Measurements from ENCODE around the gene CBX4. TPM values are rescaled to one million over a fixed set of nuclear protein-coding genes. Genes with fewer than 3 reads are reported as not detected.
A peak's percentile ranks its signal among the peaks of the same experiment; 100 is the strongest.

The CBX4 gene
- total RNA-seq, 1 donor from 2014 or later = 19.2 TPM

DNA sequence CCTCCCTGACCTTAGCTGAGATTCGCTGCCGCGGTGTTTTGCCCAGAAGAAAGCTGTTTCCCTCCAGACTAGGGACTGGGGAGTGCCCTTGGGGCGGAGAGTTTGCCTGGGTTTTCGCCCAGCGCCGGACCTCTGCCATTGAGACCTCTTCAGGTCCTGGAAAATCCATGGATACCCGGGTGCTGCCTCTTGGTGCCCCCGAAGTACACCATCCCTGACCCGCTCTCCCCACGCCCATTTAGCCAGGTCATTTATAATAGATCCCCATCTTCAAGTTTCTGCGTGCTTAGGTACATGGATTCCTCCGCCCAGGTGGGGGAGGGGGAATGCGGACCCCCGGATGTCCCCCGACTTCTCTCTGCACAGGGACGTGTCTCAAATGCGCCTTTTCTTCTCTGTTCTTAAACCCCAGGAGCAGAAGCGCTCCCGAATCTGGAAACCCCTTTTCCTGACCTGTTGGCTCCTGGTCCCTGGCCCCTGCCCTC, 27.3 kb downstream of the CBX4 start:
- no peak for DNase-seq

DNA sequence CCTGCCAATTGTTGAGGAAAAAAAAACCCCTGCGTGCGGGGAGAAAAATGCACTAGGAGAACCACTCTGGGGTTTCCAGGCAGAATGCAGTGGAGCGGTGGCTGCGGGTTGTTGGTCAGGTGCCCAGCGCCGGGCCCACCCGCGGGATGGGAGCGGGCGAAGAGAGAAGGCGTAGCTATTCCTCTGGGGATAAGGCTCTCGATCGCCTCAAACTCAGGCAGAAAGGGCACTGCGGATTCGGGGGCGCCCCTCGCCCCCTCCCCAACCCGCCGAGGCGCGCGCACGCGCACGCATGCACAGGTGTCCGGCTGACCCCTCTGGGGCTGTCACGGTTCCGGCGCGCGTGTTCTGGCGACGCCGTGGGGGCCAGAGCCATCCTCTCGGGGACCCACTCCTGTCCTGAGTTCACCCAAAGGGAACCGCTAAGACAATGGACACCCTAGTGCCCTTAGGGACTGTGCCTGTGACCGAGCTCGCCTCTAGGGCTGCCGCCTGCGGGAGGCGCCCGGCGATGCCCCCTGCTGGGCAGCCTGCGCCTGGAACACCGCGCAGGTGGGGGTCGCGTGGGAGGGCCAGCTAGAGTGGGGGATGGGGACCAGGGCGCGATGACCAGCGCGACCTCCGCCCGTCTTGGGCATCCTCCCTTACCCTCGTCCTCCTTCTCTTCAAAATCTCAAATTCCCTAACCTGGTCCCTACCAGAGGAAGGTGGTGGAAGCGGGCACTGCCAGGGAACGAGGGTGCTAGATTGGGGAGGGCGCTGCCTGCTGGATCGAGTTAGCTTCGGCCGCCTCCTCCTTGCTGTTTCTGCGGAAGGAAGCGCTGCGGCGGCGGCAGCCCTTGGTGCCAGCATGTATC, 28.0 kb downstream of the CBX4 start:
- DNase-seq = no peak

DNA sequence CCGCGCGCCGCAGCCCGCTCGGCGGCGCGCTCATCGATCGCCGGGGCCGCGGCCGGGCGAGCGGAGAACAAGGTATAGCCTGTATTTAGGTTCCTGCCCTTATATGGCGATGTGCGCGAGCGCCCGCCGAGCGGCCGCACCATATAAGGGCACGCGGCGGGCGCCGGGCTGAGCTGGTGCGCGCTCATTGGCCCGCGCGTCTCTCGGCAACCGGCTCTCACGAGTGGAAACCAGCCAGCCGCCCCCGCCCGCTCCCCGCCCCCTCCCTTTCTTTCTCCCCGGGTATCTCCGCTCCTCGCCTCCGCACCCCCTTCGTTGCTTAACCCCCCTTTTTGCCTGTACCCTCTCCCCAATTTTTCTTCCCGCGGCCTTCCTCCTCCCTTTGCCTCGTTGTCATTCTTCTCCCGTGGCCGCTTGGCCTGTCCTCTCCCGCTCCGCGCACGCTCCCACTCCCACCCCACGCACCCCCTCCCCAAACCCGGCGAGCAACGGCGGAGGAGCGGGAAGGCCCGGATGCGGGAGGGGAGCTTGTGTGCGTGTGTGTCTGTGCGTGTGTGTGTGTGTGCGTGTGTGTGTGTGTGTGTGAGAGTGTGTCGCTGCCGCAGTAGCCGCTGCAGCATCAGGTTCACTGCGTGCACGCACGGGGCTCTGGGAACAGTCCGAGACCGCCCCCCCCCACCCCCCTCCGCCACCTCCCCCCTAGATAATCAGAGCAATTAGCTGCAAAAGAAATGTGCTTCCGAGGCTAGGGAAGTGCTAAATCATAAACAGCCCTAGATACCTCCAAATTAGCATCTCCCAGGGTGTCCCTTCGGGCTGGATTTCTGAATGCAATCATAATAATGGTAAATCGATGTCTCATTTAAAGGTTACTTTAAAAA, 28.9 kb downstream of the CBX4 start:
- DNase-seq = peak; percentile 41

DNA sequence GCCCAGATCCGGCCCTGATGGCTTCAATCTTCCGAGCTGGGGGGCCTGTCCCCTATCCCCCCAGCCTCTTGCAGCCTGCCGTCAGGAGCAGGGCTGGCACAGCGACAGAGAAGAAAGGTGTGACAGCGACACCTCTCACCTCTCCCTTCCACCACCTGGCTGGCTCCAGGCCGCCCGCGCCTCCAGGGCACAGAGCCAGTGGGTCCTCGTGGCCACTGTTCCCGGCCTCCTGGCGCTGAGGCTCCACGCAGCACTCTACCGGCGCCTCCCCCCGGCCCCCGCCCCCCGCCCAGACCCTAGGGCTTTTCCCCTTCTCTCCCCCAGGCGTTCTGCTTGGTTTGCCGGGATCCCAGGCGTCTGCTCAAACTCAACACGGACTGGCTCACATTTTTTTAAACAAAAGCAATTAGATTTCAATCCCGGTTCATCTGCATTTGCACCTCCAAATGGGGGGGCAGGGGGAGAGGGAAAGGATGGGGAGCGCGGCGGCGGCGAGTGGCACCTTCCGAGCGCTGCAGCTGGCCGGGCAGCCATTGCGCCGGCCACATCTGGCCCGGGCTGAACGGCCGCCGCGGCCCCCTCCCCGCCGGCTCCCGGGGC, 29.6 kb downstream of the CBX4 start:
- DNase-seq = no peak

DNA sequence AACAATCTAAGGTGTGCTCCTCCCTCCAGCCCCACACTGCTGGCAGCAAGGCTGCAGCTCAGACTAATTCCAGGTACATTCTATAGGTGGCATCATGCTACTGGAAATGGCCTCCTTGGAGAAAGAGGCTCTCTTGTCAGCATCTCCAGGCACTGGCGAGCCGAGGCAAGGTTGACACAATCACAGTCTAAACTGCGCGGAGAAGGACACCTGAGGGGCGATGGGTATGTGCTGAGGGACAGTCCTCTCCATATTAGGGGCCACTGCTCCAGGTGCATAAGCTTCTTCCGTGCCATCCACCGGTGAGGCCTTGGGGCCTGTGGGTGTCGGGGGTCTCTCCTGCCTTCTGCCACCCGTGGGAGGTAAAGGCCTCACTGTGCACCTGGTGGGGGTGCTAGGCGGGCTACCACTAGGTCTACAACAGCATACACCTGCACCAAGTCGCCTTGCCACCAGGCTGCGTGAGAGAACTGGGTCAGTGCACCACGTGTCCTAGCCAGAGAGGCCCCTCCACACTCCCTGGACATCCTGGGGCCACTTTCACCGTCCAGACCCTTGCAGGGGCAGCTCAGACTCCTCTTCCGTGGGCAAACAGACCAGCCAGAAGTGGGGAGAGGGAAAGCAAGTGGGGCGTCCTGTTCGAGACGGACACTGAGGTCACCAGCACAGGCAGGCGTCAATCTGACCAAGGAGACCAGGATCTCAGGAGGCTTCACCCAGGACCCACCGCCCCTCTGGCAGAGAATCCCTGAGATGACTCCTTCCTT, 30.3 kb downstream of the CBX4 start:
- DNase-seq = no peak

DNA sequence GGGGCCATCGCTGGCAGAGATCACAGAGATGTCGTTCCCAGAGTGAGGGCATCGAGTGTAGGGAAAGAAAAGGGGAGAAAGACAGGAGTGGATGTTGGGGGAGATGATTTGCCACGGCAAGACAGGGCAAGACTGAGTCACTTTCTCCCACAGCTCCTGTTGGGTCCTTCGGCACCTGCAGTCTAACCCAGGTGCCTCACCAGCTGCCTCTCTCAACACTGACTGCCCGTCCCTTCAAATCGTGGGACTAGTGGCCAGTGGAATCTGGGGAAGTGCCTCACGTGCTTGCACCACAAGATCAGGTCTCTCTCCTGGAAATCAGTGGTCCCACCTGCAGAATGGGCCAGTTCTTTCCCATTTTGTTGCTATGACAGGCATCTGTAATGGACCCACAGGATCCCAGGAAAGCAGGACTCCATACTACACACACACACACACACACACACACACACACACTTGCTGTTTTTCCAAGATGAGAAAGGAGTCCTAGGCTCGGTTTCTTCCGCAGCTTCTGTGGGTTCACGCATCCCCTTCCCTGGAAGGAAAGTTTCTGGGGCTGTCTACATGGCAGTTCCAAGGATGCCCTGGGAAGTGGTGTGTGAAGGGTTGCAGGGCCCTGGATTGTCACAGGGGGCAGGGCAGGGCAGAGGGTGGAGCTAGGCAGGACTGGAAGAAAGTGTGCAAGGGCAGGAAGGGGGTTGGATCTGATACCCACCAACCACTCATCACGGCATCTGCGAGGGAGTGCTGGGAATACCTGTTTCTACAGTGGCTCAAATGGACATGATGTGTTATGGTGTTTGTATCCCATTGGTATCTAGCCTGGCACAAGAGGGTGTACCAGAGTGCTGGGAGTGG, 32.1 kb downstream of the CBX4 start:
- no peak for DNase-seq

DNA sequence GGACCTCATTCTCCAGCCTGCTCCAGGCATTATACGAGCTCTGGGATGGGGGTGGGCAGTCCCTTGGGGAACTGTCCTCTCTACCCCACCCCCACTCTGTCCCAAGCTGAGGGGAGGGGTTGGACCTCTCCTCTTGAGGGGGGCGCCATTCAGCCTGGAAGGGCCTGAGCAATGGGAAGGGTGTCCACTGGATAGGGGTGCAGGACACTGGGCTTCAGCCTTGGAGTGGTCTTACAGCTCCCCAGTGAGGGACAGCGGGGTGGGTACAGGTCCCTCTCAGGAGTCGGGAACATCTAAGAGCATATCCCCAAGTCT, 32.8 kb downstream of the CBX4 start:
- DNase-seq = no peak

DNA sequence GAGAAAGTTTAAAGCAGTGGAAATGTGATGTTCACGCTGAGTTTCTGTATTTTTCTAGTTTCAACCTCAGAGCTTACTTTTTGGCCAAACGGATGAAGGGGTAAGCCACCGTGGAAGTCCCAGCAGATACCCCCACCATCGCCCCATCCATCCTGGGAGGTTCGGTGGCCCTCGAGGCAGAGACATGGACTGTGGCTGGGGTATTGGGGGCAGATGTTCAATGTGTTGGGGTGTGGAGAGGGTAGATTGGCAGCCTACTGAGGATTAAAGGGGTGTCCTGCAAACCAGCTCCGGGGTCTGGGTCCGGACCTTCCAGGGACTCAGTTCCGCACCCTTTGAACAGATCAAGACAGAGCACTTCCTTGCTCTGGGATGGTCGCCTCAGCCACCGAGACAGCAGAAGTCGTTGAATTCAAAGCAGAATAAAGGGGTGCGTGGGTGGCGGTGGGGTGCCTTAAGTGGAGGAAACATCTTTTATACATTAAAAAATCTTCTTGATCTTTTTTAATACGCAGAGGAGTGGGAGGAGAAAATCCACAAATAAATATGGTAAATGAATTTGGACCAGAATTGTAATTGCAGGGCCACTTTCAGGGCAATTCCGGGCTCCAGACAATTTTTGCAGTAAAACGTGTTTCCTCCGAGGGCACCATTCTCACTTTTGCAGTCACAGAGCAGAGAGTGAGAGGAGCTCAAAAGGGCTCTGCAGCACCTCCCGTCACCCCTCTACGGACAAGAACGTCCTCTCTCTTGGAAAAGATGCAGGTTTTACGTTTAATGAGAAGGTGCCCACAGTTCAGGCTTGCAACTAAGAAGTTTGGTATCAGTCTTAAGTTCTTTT, 34.2 kb downstream of the CBX4 start:
- no peak for DNase-seq

DNA sequence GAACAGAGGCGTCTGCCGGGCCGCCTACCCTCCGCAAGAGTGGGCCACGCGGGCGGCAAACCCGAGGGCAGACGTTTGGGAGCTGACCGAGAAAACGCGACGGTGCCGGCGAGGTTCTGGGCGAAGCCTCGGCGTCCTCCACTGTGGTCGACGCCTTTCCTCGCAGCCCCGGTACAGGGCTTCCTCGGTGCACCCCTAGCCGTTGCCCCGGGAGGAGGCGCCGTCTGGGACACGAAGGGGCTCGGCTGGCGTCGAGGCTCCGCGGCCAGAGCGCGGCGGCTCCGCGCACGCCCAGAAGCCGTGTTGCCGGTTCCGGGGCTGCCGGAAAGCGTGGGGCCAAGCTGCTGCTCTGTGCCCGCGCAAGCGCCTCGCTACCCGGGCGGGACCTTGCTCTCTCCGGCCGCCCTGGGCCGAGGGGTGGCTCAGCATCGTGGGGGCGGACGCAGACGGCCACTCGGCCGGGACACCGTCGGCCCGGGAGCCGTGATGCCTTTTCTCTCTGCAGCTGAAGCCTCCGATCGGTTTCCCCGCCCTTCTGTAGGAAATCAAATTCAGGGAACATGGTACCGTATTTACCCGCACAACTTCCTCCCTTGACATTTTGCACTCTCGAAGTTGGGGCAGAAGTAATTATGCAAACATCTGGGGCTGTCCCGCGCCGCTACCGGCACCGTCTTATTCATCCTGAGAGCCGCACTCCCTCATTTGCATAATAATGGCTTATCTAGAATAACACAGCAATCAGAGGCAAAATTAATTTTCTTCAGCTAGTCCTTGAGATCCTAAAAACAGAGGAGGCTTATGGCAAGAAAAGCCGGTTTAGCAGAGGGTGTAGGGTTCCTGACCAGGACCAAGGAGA, 35.0 kb downstream of the CBX4 start:
- DNase-seq = no peak

DNA sequence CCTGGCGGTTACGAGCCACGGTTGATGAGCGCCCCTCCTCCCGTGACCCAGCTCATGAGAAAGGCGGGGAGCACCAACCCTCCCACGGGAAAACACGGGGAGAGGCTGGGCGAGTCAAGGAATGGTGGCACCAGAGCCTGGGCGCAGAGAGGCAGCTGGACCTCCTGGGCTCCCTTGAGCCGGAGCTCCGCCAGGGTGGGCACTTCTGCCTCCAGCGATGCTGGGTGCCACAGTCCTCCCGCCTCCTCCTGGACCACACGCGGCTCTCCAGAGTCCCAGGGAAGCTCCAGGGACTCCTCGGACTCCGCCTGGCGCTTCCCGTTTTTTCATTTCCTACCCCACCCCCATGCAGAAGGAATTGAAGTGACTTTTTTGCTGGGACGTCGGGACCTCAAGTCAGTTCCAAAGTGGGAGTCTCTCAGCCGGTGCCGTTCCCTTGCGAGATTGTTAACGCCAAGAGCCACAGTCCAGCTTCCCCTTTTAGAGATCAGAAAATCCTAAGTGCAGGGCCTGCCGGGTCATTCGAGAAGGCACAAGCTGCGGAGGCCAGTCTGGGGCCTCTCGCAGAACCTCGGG, 35.7 kb downstream of the CBX4 start:
- DNase-seq = no peak

DNA sequence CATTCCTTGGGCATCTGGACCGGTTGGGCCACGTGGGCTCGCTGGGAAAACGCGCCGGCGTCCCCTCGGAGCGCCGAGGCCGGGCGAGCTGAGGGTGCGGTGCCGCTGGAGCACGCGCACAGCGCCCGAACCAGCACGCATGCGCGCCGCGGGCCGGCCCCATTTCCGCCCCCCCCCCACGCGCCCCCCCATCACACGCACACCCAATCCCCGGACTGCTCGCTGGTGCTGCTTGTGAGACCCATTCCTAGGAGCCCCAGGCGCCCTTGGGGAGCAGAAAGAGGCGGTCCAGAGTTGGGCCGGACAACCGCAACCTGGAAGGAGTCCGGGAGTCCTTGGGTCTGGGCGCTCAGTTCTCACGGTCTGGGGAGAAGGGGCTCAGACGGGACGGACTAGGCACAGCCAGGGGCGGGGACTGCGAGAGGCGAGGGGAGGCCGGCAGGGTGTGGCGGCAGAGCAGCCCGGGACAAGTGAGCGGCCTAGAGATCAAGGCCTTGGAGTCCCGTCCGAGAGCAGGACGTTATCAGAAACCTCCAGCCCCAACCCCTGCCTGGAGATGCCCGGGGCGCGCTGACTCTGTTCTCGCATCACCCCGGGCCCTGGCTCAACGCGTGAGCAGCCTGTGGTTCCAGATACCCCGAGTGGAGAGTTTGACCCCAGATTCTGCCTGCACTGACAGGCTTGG, 36.4 kb downstream of the CBX4 start:
- no peak for DNase-seq

DNA sequence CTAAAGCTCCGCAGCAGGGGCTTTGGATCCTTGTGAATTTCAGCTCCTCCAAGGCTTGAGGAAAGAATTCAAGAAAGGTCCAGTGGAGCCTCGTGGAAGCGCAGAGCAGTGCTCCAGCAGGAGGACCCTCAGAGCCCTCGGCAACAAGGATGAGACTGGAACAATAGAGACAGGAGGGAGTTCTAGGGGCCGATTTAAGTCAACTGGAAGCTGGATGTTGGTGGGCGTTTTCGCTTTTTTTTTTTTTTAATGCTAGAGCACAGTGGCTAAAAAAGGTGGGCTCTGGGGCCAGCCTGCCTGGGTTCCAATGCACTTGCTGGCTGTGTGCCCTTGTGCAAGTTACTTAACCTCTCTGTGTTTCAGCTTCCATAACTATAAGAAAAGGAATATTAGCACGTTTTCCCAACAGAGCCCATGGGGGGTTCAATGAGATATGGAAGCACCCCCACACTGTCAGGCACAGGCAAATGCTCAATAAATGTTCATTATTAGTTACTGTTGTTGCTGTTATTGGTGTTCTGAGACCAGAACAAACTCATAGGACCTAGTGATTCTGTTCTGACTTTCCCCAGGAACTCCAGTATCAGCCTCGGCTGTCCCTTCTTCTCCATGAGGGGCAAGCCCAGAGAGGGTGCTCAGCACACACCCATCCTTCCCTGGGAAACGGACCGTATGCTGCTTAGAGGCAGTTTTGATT, 37.1 kb downstream of the CBX4 start:
- no peak for DNase-seq

DNA sequence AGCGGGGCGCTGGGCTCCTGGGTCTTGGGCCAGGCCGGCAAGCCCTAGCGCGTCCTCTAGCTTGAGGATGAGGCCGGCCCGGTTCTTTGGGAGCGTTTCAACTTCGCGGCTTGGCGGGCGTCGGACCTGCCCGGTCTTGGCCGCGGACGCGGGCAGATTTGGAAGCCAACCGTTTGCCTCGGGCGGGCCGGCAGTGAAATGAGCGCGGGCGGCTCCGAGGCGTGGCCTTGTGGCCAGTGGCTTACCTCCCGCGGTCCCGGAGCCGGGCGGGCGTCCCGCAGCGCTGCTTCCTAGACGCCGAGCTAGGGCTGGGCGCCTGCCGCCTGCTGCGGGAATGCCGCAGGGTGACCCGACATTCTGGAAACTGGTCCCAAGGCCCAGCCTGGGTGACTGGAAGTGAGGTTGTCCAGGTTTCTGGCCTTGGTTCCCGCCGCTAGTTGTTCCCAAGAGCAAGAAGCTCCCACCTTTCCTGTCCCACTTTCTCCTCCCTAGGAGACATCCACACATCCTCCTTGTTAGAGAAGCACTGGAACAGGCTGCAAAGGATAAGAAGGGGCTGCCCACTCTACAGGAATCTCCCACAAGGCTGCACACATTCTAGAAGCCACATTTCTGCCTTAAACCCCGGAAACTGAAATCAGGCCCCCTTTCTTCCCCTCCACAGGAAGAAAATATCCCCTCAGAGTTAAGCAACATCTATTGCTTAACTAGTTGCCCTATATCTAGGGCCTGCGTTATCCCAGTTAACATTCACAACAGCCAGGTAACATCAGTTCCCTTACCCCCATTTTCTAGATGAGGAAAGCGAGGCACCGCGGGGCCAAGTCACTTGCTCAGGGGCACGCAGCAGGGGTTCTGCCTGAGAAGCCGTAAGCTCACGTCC, 37.8 kb downstream of the CBX4 start:
- DNase-seq = no peak

DNA sequence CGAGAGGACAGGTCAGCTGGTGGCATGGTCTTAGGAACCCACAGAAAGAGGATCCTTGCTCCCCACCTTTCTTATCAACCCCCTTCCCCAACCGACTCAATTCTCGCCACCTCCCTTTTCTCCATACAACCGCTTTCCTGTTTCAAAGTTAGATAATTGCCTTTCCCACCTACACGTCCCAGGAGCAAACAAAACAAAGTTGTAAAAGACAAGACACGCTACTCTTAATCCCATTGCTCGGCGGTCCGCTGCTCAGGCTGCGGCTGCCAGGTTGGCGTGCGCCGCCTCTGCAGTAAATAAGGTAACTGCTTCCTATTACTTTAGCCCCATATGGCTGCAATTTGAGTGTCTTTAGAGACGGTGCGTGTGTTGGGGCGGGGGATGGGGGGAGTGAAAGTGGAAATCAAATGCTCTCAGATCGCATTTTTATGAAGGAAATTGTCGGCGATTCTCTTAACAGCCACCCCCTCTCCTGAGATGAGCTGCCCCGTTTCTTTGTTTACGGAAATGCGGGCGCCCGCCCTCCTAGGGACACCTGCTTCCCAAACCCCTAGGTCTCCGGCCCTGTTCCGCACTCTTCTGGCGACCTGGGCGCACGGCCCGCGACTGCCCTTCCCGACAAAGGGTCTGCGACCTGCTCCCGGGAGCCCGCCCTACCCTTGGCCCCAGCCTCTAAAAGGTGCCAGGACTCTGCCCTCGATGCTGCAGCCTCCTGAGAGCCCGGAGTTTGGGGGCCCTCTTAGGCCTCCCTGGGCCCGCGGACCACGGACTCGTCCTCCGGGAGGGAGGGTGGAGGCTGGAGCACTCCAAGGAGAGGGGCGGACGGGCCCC, 38.7 kb downstream of the CBX4 start:
- no peak for DNase-seq

DNA sequence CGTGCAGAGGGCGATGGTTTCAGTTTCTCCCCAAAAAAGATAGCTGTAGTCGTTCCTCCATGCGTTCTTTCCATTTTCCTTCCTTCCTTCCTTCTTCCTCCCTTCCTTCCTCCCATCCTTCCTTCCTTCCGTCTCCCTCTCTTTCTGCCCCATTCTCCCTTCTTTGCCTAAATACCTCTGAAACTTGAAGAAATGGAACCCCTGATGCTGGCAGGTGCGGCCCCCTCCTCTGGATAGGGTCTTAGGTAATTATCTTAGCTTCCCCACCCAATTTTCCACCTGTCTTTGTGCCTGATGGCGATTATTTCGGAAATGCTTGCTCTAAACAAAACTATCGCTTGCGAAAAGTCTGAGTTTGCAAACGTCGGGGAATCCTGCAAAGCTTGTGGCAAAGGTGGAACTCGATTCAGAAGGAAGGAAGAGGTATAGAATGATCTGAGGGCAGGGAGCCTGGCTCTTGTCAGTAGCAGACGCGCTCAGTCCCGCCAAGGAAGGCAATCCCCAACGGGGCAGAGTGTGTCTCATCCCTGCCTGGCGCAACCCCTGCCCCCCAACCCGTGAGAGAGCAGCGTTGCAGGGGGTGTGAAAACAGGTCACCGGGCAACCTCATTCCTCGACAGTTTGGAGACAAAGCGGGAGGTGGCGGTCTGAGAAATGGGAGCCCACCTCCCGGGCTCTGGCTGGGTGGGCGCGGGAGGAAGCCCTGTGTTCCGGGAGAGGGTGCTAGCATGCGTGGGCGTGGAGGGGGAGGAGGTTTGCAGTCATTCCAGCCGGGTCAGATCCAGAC, 39.5 kb downstream of the CBX4 start:
- no peak for DNase-seq
